Pancreas (tissue), 10 donors: Measurements from ENCODE around the gene SYNPR. TPM values are rescaled to one million over a fixed set of nuclear protein-coding genes. Genes with fewer than 3 reads are reported as not detected.

Experiments used
- ATAC-seq, 4 donors: fragments of 200-7000 bp; cut with Tn5 transposase; one replicate each; pipeline versions ENCODE4 v1.8.0 to v1.9.1; 2020; ENCODE audit warnings: mild to moderate bottlenecking in 4 of 4, moderate library complexity in 4 of 4
- DNase-seq, 6 donors: peaks; one replicate each; pipeline ENCODE4 v3.0.0-alpha.2; 2020
- FAIRE-seq: peaks from 2 replicates; lab custom pipeline; 2012; peaks lifted over from hg19 to GRCh38; lab: Jason Lieb, UNC
- H3K27ac ChIP-seq, 4 donors: fragments of 200-600 bp; sonication (generic); 1 replicate in 3 of 4; 2 replicates in 1 of 4; pipeline versions ENCODE4 v1.5.0 to v1.8.0; 2020
- H3K27me3 ChIP-seq, 4 donors: fragments of 200-600 bp; one replicate each; pipeline ENCODE4 v1.8.0; 2021
- H3K36me3 ChIP-seq, 3 donors: fragments of 200-600 bp; sonication (generic) in 1 of 3; one replicate each; pipeline versions ENCODE4 v1.5.0 to v1.8.0; 2020 to 2021
- H3K4me1 ChIP-seq, 3 donors: fragments of 200-600 bp; one replicate each; pipeline ENCODE4 v1.8.0; 2021
- H3K4me3 ChIP-seq, 4 donors: fragments of 200-600 bp; sonication (generic) in 2 of 4; one replicate each; pipeline versions ENCODE4 v1.5.0 to v1.8.0; 2020 to 2021
- H3K9me3 ChIP-seq, 4 donors: fragments of 200-600 bp; one replicate each; pipeline ENCODE4 v1.8.0; 2021
- CTCF ChIP-seq, 4 donors: fragments of 200-600 bp; sonication (generic) in 3 of 4; IDR thresholded peaks; one replicate each; pipeline versions ENCODE4 v1.5.0 to v1.8.0; 2021; ENCODE audit warnings: antibody characterized with exemption in 4 of 4
- WGBS, 2 donors: extraction: QIAGEN DNeasy Blood & Tissue Kit; methylation state at CpG; one replicate each; pipeline ENCODE4 v1.1.7; 2013; 5-methylcytosine and 5-hydroxymethylcytosine counted together
- intact Hi-C, 3 donors: fragments of 100-400 bp; cut with DNase I; formaldehyde crosslinking; loops; one replicate each; pipeline versions ENCODE4 v1.11.1 to v1.14.2; 2022
- polyA plus RNA-seq, 2 donors: library from polyadenylated mRNA; stranded (reverse); fragments of 200-250 nt; gene quantifications; one replicate each; pipeline ENCODE4 v1.2.3, GENCODE V29; 2013
- total RNA-seq, 6 donors: library from RNA; stranded (reverse); fragmentation: NEBNext Ultra II Directional in 4 of 6; extraction: Animal tissue kit (Norgen Biotek cat#: 25700) in 4 of 6; gene quantifications; one replicate each; pipeline versions ENCODE4 v1.2.1 to v1.2.4, GENCODE V29; 2021 to 2023
- donor health status: healthy with polysubstance abuse.
- donor health status: DM: no; HTN: no; CAD: no; lungs with moderate emphysema.
- donor health status: DM: no; HTN: no; CAD: no.
- donor health status: control.
- donor health status: control.
- donor health status: Bipolar disorder and iron deficiency.
- donor health status: DM: yes; HTN: yes; CAD: no.
- donor health status: DM: no; HTN: no; CAD: no.
- donor health status: DM: no; HTN: no; CAD: no.
- donor health status: DM: yes; HTN: yes; CAD: no.

The SYNPR gene
- total and polyA plus RNA-seq, 8 donors: 0.31 to 1.4 TPM; not detected in 6

- intact Hi-C loops: no loop called here
- DNase-seq (no peak), ATAC-seq (no peak), FAIRE-seq (no peak)
- Histone ChIP-seq H3K4me1 (no peaks in the 10 kb centered on the region), H3K27me3 (no peaks in the 10 kb centered on the region), H3K27ac (no peak overlapping the region), H3K9me3 (no peaks in the 10 kb centered on the region), H3K36me3 (no peaks in the 10 kb centered on the region), H3K4me3 (no peak overlapping the region)
- no peak for TF ChIP-seq CTCF (IDR thresholded peaks at IDR 0.05)
Measured at GRCh38 chr3:63438826-63439371, 160.8 kb downstream of the SYNPR start.

- H3K9me3 ChIP-seq: no peaks in the 10 kb centered on the region
- H3K27me3 ChIP-seq: no peaks in the 10 kb centered on the region
- H3K4me3 ChIP-seq: no peak overlapping the region
- intact Hi-C loops: no loop called here
- no peaks in the 10 kb centered on the region for H3K36me3 ChIP-seq
- FAIRE-seq (no peak), DNase-seq (peak in 1 of 6 donors; percentile 52), ATAC-seq (peak in 3 of 4 donors; percentile 48 to 96 (median 72))
- H3K27ac ChIP-seq: no peak overlapping the region
- no peak for TF ChIP-seq CTCF (IDR thresholded peaks at IDR 0.05)
- WGBS, 2 donors: 18 to 20% methylated on average over 2 of the region's 2 CpGs
- no peaks in the 10 kb centered on the region for H3K4me1 ChIP-seq
Measured at GRCh38 chr3:63441262-63441661, 163.2 kb downstream of the SYNPR start.

GRCh38 chr3:63442918-63443317 lies 164.8 kb downstream of the SYNPR start:
- no peak for TF ChIP-seq CTCF (IDR thresholded peaks at IDR 0.05)
- DNase-seq (no peak), ATAC-seq (no peak), FAIRE-seq (no peak)
- H3K27me3 ChIP-seq: no peaks in the 10 kb centered on the region
- H3K4me3 ChIP-seq: no peak overlapping the region
- H3K36me3 ChIP-seq: no peaks in the 10 kb centered on the region
- no peak overlapping the region for H3K27ac ChIP-seq
- WGBS, 2 donors: 60 to 62% methylated on average over 3 of the region's 3 CpGs
- intact Hi-C loops: no loop called here
- H3K9me3 ChIP-seq: no peaks in the 10 kb centered on the region
- H3K4me1 ChIP-seq: no peaks in the 10 kb centered on the region

- no peak for TF ChIP-seq CTCF (IDR thresholded peaks at IDR 0.05)
- no peak for DNase-seq
- 79 to 82% methylated on average over 3 of the region's 3 CpGs for WGBS, 2 donors
- no peak for ATAC-seq
- Histone ChIP-seq H3K9me3 (no peaks in the 10 kb centered on the region), H3K4me1 (no peaks in the 10 kb centered on the region), H3K4me3 (no peak overlapping the region), H3K27me3 (no peaks in the 10 kb centered on the region), H3K27ac (no peak overlapping the region), H3K36me3 (no peaks in the 10 kb centered on the region)
- intact Hi-C loops: no loop called here
- FAIRE-seq: no peak
Measured at GRCh38 chr3:63450023-63450422, 171.9 kb downstream of the SYNPR start.

- no peak overlapping the region for H3K4me3 ChIP-seq
- TF ChIP-seq CTCF (IDR thresholded peaks at IDR 0.05): no peak
- H3K36me3 ChIP-seq: no peaks in the 10 kb centered on the region
- no peaks in the 10 kb centered on the region for H3K9me3 ChIP-seq
- FAIRE-seq: no peak
- intact Hi-C loops: no loop called here
- DNase-seq: no peak
- no peaks in the 10 kb centered on the region for H3K27me3 ChIP-seq
- H3K27ac ChIP-seq: no peak overlapping the region
- 60 to 65% methylated on average over 5 of the region's 5 CpGs for WGBS, 2 donors
- no peaks in the 10 kb centered on the region for H3K4me1 ChIP-seq
- ATAC-seq: peak in 1 of 4 donors; percentile 22
Measured at GRCh38 chr3:63450634-63451363, 172.7 kb downstream of the SYNPR start.
